ENCODE data around the gene ALDH16A1. TPM values are rescaled to one million over a fixed set of nuclear protein-coding genes. Genes with fewer than 3 reads are reported as not detected.

Gene ALDH16A1
- total and polyA plus RNA-seq, 2 of the 4 experiments (the other 2 are of a cell fraction) = 10.4 to 12.9 TPM

GRCh38 chr19:49445997-49446396 lies 7.0 kb upstream of the ALDH16A1 start:
- Histone ChIP-seq H3K4me2 (ENCODE audit: low read depth, low read length) (no peak overlapping the region), H4K20me1 (ENCODE audit: insufficient read depth, low read length) (peaks cover 3% of the 10 kb centered on the region; the same call in 1 of the 2 replicates), H3K23ac (ENCODE audit: low read depth, low read length) (no peak overlapping the region), H3K9ac (ENCODE audit: low read depth, low read length) (no peak overlapping the region), H3K14ac (replicated peaks; ENCODE audit: low read depth, low read length) (no peak overlapping the region), H3K4me3 (ENCODE audit: insufficient read depth, low read depth, low read length) (no peak overlapping the region), H2AK5ac (ENCODE audit: low read depth, low read length) (no peak overlapping the region), H3K4me1 (ENCODE audit: control insufficient read depth, insufficient read depth, low read length) (peaks cover 2% of the 10 kb centered on the region; the same call in 1 of the 2 replicates), H2BK20ac (ENCODE audit: low read depth, low read length) (no peak overlapping the region), H3K4ac (ENCODE audit: low read depth, low read length) (no peak overlapping the region), H3K79me1 (ENCODE audit: low read depth in 1 of 2, low read length in 2 of 2) (peaks cover 13 to 28% of the 10 kb centered on the region in 2 experiments; a peak in 3 of 4 replicates), H3K36me3 (ENCODE audit: control insufficient read depth, insufficient read depth, low read length) (peaks cover 4% of the 10 kb centered on the region), H3K27me3 (ENCODE audit: control insufficient read depth, insufficient read depth, low read length) (peaks cover 13% of the 10 kb centered on the region), H2AK9ac (replicated peaks; ENCODE audit: low read depth, low read length, poor library complexity) (no peak overlapping the region), H3K56ac (ENCODE audit: extremely low read depth, insufficient read depth, low read length) (no peak overlapping the region), H4K8ac (ENCODE audit: low read depth in 2 of 2, low read length in 2 of 2) (no peak overlapping the region), H4K5ac (ENCODE audit: low read depth, low read length) (no peak overlapping the region), H3K9me3 (ENCODE audit: control insufficient read depth, insufficient read depth, low read length) (no peaks in the 10 kb centered on the region), H3K27ac (ENCODE audit: insufficient read depth, low read length) (no peak overlapping the region), H2BK5ac (ENCODE audit: low read depth, low read length, poor library complexity, severe bottlenecking) (no peak overlapping the region), H2BK120ac (ENCODE audit: low read depth, low read length) (no peak overlapping the region), H4K91ac (ENCODE audit: insufficient read depth, low read depth, low read length) (no peak overlapping the region), H3K18ac (ENCODE audit: low read depth, low read length) (no peak overlapping the region), H3K9me1 (ENCODE audit: insufficient read depth, low read length) (peaks cover 10% of the 10 kb centered on the region), H2AFZ (replicated peaks; ENCODE audit: low read length, poor library complexity) (no peak overlapping the region), H2BK15ac (ENCODE audit: low read depth, low read length) (no peak overlapping the region)
- in situ Hi-C loops (cut with MboI; ENCODE audit: low sequenced_read_pairs) (loop anchor here (10.0 kb wide), 1 partner anchor 51 kb away; no protein-coding TSS in a partner anchor), dilution Hi-C loops (cut with HindIII; ENCODE audit: low sequenced_read_pairs, unreplicated experiment) (no loop called here), intact Hi-C loops (cut with micrococcal nuclease) (no loop called here)
- WGBS, 2 experiments (ENCODE audit: extremely low coverage in 2 of 2, insufficient read length in 1 of 2) = 70% methylated on average over 2 of the region's 3 CpGs; no CpG with 5 or more reads in 1 of the 2 experiments
- ATAC-seq (ENCODE audit: low read depth) (no peak), DNase-seq (no peak)
- POLR2A ChIA-PET (ENCODE audit: unreplicated experiment) = no interaction called here
- TF ChIP-seq SMC3 (IDR thresholded peaks at IDR 0.05; ENCODE audit: low read depth, low read length) (no peak), MAFK (IDR thresholded peaks at IDR 0.05; ENCODE audit: low read depth, low read length) (no peak), MXI1 (IDR thresholded peaks at IDR 0.05; ENCODE audit: borderline replicate concordance, low read depth, low read length) (no peak), NFE2L2 (IDR thresholded peaks at IDR 0.05; ENCODE audit: low read depth, low read length) (no peak), FOS (IDR thresholded peaks at IDR 0.05; ENCODE audit: low read depth, low read length) (no peak), MAZ (IDR thresholded peaks at IDR 0.05; ENCODE audit: borderline replicate concordance, low read depth, low read length) (no peak), ELK1 (IDR thresholded peaks at IDR 0.05; ENCODE audit: borderline replicate concordance, low read depth, low read length) (no peak), CTCF (conservative IDR thresholded peaks at IDR 0.05; ENCODE audit: low read depth, low read length) (no peak), CEBPB (IDR thresholded peaks at IDR 0.05; ENCODE audit: low read depth, low read length) (no peak), RFX5 (IDR thresholded peaks at IDR 0.05; ENCODE audit: low read depth, low read length) (no peak), RCOR1 (IDR thresholded peaks at IDR 0.05; ENCODE audit: insufficient replicate concordance, low read length) (no peak), BHLHE40 (IDR thresholded peaks at IDR 0.05; ENCODE audit: low read depth, low read length) (no peak), RAD21 (IDR thresholded peaks at IDR 0.05; ENCODE audit: low read length) (no peak), CHD1 (IDR thresholded peaks at IDR 0.05; ENCODE audit: low read depth, low read length) (no peak), POLR2A (IDR thresholded peaks at IDR 0.05; ENCODE audit: low read depth, low read length) (no peak)
- TF ChIP-seq, protein P1, sequence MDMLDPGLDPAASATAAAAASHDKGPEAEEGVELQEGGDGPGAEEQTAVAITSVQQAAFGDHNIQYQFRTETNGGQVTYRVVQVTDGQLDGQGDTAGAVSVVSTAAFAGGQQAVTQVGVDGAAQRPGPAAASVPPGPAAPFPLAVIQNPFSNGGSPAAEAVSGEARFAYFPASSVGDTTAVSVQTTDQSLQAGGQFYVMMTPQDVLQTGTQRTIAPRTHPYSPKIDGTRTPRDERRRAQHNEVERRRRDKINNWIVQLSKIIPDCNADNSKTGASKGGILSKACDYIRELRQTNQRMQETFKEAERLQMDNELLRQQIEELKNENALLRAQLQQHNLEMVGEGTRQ (IDR thresholded peaks at IDR 0.05; ENCODE audit: low read depth, low read length) = no peak
- BruUV-seq (replicated peaks) = no TSS peak
- CTCF ChIA-PET = interaction anchor here (0.7 kb wide), 1 partner anchor 54 kb away, joined by 3 read pairs; no protein-coding TSS in a partner anchor

Measured in IMR-90 (cell line).